Glutamatergic neuron (in vitro differentiated cells): Measurements from ENCODE around the gene SLX9. TPM values are rescaled to one million over a fixed set of nuclear protein-coding genes. Genes with fewer than 3 reads are reported as not detected.

Source experiments
- DNase-seq: peaks from one replicate; pipeline ENCODE4 v3.0.0; 2022
- H3K27ac Mint-ChIP-seq: one replicate; pipeline ENCODE4 v1.8.0; 2020; ENCODE audit warnings: mild to moderate bottlenecking, mixed read lengths, inconsistent platforms; ENCODE audit not compliant: unreplicated experiment
- H3K27me3 Mint-ChIP-seq: one replicate; pipeline ENCODE4 v1.8.0; 2020; ENCODE audit warnings: mild to moderate bottlenecking, moderate library complexity, mixed read lengths, inconsistent platforms; ENCODE audit not compliant: unreplicated experiment
- H3K36me3 Mint-ChIP-seq: one replicate; pipeline ENCODE4 v1.8.0; 2020; ENCODE audit warnings: mild to moderate bottlenecking, mixed read lengths, inconsistent platforms; ENCODE audit not compliant: unreplicated experiment
- H3K4me1 Mint-ChIP-seq: one replicate; pipeline ENCODE4 v1.8.0; 2020; ENCODE audit warnings: mild to moderate bottlenecking, low read depth, mixed read lengths, inconsistent platforms; ENCODE audit not compliant: unreplicated experiment
- H3K4me3 Mint-ChIP-seq: one replicate; pipeline ENCODE4 v1.8.0; 2020; ENCODE audit warnings: mild to moderate bottlenecking, mixed read lengths, inconsistent platforms; ENCODE audit not compliant: unreplicated experiment
- H3K9me3 Mint-ChIP-seq: one replicate; pipeline ENCODE4 v1.8.0; 2020; ENCODE audit warnings: mild to moderate bottlenecking, moderate library complexity, mixed read lengths, inconsistent platforms; ENCODE audit not compliant: unreplicated experiment
- total RNA-seq: library from RNA; stranded (reverse); fragmentation: NEBNext Ultra II Directional; extraction: Animal tissue kit (Norgen Biotek cat#: 25700); gene quantifications from one replicate; pipeline ENCODE4 v1.2.1, GENCODE V29; 2021; ENCODE audit not compliant: unreplicated experiment
- TF ChIP-seq, protein P1 (sequence below): fragments of 200-600 bp; sonication (generic); IDR thresholded peaks from one replicate; pipeline ENCODE4 v1.5.0; 2021; ENCODE audit not compliant: partially characterized antibody, unreplicated experiment

SLX9 gene
- total RNA-seq, 1 donor from 2014 or later, result 30.7 TPM

- Mint-ChIP-seq H3K36me3 (no peaks in the 10 kb centered on the region), H3K4me1 (peaks cover 3% of the 10 kb centered on the region), H3K4me3 (no peak overlapping the region), H3K27me3 (no peaks in the 10 kb centered on the region), H3K9me3 (peaks cover 1% of the 10 kb centered on the region), H3K27ac (no peak overlapping the region)
- TF ChIP-seq, protein P1, sequence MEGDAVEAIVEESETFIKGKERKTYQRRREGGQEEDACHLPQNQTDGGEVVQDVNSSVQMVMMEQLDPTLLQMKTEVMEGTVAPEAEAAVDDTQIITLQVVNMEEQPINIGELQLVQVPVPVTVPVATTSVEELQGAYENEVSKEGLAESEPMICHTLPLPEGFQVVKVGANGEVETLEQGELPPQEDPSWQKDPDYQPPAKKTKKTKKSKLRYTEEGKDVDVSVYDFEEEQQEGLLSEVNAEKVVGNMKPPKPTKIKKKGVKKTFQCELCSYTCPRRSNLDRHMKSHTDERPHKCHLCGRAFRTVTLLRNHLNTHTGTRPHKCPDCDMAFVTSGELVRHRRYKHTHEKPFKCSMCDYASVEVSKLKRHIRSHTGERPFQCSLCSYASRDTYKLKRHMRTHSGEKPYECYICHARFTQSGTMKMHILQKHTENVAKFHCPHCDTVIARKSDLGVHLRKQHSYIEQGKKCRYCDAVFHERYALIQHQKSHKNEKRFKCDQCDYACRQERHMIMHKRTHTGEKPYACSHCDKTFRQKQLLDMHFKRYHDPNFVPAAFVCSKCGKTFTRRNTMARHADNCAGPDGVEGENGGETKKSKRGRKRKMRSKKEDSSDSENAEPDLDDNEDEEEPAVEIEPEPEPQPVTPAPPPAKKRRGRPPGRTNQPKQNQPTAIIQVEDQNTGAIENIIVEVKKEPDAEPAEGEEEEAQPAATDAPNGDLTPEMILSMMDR, result no peak
- DNase-seq, result no peak
Measured at GRCh38 chr21:44999428-44999971, 59.7 kb downstream of the SLX9 start.

- Mint-ChIP-seq H3K27me3 (no peaks in the 10 kb centered on the region), H3K27ac (no peak overlapping the region), H3K36me3 (no peaks in the 10 kb centered on the region), H3K9me3 (peaks cover 1% of the 10 kb centered on the region), H3K4me3 (no peak overlapping the region), H3K4me1 (peaks cover 3% of the 10 kb centered on the region)
- TF ChIP-seq, protein P1, result no peak
- DNase-seq, result peak; percentile 10
Measured at GRCh38 chr21:44999972-45000636, 60.3 kb downstream of the SLX9 start.

- peaks cover under 1% of the 10 kb centered on the region for H3K27me3 Mint-ChIP-seq
- peaks cover 2% of the 10 kb centered on the region for H3K36me3 Mint-ChIP-seq
- no peak overlapping the region for H3K4me3 Mint-ChIP-seq
- peaks cover 4% of the 10 kb centered on the region for H3K4me1 Mint-ChIP-seq
- no peak overlapping the region for H3K27ac Mint-ChIP-seq
- peak; percentile 6 for DNase-seq
- H3K9me3 Mint-ChIP-seq, result peaks cover 3% of the 10 kb centered on the region
- TF ChIP-seq, protein P1, result no peak
Measured at GRCh38 chr21:45000637-45001133, 60.9 kb downstream of the SLX9 start.

DNA sequence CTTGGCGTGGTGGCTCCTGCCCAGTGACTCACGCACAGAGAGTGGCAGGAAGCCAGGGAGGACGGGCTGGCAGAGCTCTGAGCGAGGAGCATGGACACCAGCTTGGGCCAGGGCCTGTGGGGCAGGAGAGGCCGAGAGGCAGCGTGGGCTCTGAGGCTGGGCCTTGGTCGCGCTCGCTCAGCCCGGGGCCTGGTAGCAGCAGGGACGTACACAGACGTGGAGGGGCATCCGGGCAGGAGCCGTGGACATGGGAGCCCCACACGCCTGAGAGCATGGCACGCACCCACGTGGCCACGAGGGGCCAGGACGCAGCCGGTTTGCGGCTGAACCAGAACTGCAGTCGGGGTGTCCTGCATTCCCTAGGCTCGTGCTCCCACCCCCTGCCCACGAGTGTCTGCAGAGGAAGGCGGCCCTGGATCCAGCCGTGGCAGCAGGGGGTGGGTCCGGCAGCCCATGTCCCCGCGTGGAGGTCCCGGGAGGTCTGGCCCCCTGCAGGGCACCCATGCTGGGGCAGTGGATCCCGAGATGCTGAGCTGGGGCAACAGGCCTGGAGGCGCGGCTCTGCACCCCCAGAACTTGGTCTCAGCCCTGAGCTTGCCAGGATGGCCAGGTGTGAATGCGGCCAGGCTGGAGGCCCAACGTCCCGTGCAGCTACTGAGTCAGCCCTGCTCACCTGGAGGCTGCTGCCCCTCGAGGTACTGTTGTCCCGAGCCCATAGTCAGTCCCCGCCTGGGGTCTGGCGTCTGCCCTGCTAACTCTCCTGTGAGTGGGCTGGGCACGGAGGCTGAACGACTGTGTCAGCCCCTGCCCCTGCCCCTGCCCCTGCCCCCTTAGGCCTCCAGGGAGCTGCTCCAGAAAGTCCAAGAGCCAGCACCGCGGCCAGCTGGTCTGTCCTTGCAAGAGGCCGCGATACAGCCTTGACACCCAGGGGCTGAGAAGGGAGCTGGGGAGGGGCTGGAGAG, 61.6 kb downstream of the SLX9 start:
- Mint-ChIP-seq H3K27ac (no peak overlapping the region), H3K4me3 (no peak overlapping the region), H3K27me3 (peaks cover 2% of the 10 kb centered on the region), H3K9me3 (peaks cover 4% of the 10 kb centered on the region), H3K36me3 (peaks cover 6% of the 10 kb centered on the region), H3K4me1 (peaks cover 9% of the 10 kb centered on the region)
- TF ChIP-seq, protein P1, result no peak
- peak; percentile 21 for DNase-seq
